ES-I3 (cell line): ENCODE results near the gene ASPSCR1.

Experiments
- H3K36me3 ChIP-seq: 2 replicates; pipeline ENCODE4 v1.6.1; 2013; ENCODE audit warnings: mild to moderate bottlenecking, low read length, control low read depth, moderate library complexity; ENCODE audit not compliant: insufficient read depth
- H3K4me1 ChIP-seq: 2 replicates; pipeline ENCODE4 v1.6.1; 2013; ENCODE audit warnings: mild to moderate bottlenecking, control low read depth, low read length; ENCODE audit not compliant: insufficient read depth
- H3K9ac ChIP-seq: 2 replicates; pipeline ENCODE4 v1.6.1; 2013; ENCODE audit warnings: low read depth, mild to moderate bottlenecking, low read length, moderate library complexity
- H3K9me3 ChIP-seq: 2 replicates; pipeline ENCODE4 v1.6.1; 2013; ENCODE audit warnings: mild to moderate bottlenecking, low read length, moderate library complexity; ENCODE audit not compliant: control insufficient read depth, insufficient read depth

ASPSCR1 gene

DNA sequence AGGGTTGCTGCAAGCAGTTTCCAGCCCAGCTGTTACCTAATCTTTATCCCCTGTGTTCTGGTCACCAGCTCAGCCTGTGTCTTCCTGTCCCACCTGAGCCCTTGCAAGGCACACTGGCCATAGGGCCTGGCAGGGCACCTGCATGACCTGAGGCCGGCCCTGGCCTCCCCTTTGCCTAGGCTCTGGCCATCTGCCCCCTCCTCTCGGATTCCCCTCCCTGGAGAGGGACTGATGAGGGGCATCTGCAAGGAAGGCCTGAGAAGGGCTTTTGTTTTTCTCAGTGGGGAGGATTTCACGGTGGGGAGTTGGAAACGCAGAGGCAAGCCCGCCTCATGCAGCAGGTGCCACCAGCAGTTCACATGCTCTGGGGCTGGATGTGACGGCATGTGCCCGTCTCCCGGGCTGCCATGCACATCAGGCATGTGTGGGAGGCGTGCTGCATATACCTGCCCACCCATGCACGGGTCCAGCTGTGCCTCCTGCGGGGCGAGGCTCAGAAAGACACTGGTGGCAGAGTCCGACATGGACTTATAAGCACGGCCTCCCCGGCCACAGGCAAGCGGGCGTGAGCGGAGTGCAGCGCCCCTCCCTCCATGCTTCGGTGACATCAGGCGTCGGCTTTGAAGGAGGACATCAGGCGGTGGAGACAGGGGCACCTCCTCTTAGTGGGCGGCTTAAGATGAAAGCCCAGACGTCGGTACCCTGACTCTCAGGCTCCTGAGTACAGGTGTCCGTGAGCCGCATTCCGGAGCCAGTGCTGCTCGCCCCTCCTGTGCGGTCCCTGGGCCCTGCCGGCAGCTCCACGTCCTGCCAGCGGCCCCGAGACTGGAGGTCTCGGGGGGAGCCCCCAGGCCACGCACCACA, 16.5 kb downstream of the ASPSCR1 start:
- H3K9me3 ChIP-seq = no peaks in the 10 kb centered on the region
- no peak overlapping the region for H3K9ac ChIP-seq
- H3K4me1 ChIP-seq = peaks cover 32% of the 10 kb centered on the region; the same call in 1 of the 2 replicates
- no peaks in the 10 kb centered on the region; the same call in 1 of the 2 replicates for H3K36me3 ChIP-seq

- peaks cover 32% of the 10 kb centered on the region; the same call in 1 of the 2 replicates for H3K4me1 ChIP-seq
- H3K9ac ChIP-seq = no peak overlapping the region
Observed at GRCh38 chr17:81994593-81995462, 17.4 kb downstream of the ASPSCR1 start.

DNA sequence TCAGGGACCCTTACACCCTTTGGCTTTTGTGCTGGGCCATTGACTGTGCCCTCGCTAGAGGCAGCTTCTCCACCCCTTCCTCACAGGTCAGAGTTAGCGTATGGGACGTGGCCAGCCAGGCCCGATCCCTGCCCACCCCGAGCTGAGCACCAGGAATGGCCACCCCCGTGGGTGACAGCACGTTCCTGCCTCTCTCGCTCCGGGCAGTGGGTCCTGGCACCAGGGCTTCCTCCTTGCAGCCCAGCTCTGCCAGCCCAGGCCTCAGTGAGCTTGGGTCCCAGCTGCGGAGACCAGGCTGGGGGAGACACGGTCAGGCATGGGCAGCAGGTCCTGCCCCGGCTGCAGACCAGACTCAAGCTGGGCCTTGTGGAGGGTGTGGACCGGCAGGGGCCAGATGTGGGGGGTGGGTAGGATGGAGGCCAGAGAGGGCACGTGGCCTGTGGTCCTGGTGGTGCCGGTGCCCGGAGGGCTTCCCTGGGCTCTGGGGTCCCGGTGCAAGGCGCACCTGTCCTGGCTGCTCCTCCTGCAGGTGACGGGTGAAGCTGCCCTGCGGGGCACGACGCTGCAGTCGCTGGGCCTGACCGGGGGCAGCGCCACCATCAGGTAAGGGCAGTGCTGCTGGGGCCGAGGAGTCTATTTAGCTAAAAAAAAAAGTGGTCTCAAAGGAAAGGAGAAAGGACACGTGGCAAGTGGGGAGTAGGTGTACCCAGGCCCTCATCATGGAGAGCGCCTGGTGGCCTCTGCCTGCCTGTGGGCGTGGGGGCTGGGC, 18.2 kb downstream of the ASPSCR1 start:
- no peaks in the 10 kb centered on the region; the same call in 1 of the 2 replicates for H3K36me3 ChIP-seq
- H3K9ac ChIP-seq = no peak overlapping the region
- H3K4me1 ChIP-seq = peaks cover 29% of the 10 kb centered on the region; the same call in 1 of the 2 replicates
- no peaks in the 10 kb centered on the region for H3K9me3 ChIP-seq

More at GRCh38 chr17:81994593-81995462, 17.4 kb downstream of the ASPSCR1 start:
- H3K9me3 ChIP-seq = no peaks in the 10 kb centered on the region
- no peaks in the 10 kb centered on the region; the same call in 1 of the 2 replicates for H3K36me3 ChIP-seq

- Histone ChIP-seq H3K36me3 (no peaks in the 10 kb centered on the region; the same call in 1 of the 2 replicates), H3K9ac (no peak overlapping the region), H3K4me1 (peaks cover 23% of the 10 kb centered on the region; the same call in 1 of the 2 replicates), H3K9me3 (no peaks in the 10 kb centered on the region)
Observed at GRCh38 chr17:81996232-81996756, 18.9 kb downstream of the ASPSCR1 start.

- Histone ChIP-seq H3K4me1 (peaks cover 17% of the 10 kb centered on the region; the same call in 1 of the 2 replicates), H3K36me3 (no peaks in the 10 kb centered on the region; the same call in 1 of the 2 replicates), H3K9ac (no peak overlapping the region), H3K9me3 (no peaks in the 10 kb centered on the region)
Observed at GRCh38 chr17:81996757-81997441, 19.5 kb downstream of the ASPSCR1 start.

GRCh38 chr17:81998212-81998611, 20.8 kb downstream of the ASPSCR1 start:
- Histone ChIP-seq H3K9me3 (no peaks in the 10 kb centered on the region), H3K36me3 (no peaks in the 10 kb centered on the region; the same call in 1 of the 2 replicates), H3K4me1 (peaks cover 10% of the 10 kb centered on the region; the same call in 1 of the 2 replicates), H3K9ac (no peak overlapping the region)

DNA sequence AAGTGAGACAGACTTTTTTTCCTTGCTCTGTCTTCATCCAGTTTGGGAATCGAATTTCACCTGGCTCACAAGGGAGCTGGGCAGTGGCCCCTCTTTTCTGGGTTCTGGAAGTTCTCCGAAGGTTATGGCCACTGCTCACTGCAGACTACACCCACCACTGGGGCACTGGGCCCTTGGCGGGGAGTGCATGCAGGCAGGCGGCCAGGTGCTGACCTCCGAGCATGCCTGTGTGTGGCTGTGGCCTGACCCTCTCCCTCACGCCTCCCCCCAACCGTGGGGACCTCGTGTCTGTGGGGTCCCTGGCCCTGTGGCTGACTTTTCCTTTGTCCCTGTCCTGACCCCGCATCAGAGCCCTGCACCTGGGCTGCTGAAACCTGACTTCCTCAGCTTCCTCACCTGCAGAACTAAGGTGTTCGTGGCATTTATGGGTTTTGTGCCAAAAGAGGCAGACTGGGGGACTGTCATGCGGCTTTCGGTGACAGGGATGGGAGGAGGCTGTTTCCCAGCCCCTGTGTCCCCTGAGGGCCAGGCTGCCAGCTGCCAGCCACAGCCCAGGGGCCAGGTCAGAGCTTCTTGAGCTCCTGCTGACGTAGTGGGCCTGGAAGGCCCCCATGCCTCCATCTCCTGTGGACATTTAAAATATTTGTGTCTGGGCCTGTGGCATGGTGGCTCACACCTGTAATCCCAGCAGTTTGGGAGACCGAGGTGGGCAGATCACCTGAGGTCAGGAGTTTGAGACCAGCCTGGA, 21.4 kb downstream of the ASPSCR1 start:
- Histone ChIP-seq H3K9me3 (no peaks in the 10 kb centered on the region), H3K4me1 (peaks cover 9% of the 10 kb centered on the region; the same call in 1 of the 2 replicates), H3K9ac (no peak overlapping the region), H3K36me3 (no peaks in the 10 kb centered on the region; the same call in 1 of the 2 replicates)

DNA sequence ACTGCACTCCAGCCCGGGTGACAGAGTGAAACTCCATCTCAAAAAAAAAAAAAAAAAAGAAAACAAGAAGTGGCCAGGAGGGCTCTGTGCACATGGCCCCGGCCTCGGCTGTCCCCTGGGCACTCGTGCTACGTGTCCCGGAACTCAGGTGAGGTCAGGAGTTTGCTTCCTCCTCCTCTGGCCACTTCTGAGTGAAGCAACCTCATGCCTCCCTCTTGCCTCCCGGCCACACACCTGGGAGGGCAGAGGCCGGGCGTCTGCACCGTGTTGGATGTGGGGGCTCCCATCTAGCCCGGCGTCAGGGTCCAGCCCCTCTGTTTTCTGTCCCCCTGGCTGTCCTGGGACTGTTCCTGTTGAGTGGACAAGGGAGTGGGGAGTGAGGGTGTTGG, 22.2 kb downstream of the ASPSCR1 start:
- Histone ChIP-seq H3K9ac (no peak overlapping the region), H3K4me1 (peaks cover 8% of the 10 kb centered on the region; the same call in 1 of the 2 replicates)

DNA sequence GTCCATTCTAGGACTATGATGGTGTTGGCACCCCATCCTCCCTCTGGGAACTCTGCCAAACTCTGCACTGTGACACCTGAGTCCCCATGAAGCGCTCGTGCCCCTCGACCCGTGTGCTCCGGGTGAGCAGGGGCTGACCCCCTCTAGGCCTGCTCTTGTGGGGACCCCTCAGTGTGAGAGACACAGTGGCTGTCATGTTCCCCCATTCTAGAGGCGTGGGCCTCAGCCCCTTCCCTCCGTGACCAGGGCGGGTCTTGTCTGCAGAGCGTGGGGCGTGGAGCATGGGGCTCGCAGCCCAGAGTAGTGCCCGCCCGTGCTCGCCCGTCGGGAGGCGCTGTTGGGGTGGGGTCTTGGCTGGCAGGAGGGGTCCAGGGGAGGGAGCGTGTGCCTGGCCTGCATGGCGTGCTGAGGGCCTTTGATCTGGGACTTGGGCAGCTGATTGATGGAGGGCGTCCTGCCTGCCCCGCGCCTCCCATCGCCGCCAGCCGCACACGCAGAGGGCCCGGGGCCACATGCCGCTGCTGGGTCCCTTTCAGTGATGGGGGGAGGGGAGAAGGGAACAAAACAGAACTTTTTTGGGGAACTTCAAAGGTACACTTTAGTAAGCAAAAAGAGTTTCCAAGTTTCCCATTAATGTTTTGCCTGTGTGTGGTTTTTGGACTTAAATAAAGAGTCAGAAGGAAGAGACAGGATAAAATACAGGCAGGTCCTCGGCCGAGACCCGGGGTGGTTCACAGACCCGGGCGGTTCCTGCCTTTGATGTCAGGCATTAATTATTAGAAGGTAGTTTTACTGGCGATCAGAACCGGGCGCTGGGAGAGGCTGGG, 22.8 kb downstream of the ASPSCR1 start:
- Histone ChIP-seq H3K9me3 (no peaks in the 10 kb centered on the region), H3K36me3 (no peaks in the 10 kb centered on the region; the same call in 1 of the 2 replicates), H3K9ac (no peak overlapping the region), H3K4me1 (peaks cover 8% of the 10 kb centered on the region; the same call in 1 of the 2 replicates)

More for the DNA sequence above, 22.2 kb downstream of the ASPSCR1 start:
- no peaks in the 10 kb centered on the region; the same call in 1 of the 2 replicates for H3K36me3 ChIP-seq
- no peaks in the 10 kb centered on the region for H3K9me3 ChIP-seq

DNA sequence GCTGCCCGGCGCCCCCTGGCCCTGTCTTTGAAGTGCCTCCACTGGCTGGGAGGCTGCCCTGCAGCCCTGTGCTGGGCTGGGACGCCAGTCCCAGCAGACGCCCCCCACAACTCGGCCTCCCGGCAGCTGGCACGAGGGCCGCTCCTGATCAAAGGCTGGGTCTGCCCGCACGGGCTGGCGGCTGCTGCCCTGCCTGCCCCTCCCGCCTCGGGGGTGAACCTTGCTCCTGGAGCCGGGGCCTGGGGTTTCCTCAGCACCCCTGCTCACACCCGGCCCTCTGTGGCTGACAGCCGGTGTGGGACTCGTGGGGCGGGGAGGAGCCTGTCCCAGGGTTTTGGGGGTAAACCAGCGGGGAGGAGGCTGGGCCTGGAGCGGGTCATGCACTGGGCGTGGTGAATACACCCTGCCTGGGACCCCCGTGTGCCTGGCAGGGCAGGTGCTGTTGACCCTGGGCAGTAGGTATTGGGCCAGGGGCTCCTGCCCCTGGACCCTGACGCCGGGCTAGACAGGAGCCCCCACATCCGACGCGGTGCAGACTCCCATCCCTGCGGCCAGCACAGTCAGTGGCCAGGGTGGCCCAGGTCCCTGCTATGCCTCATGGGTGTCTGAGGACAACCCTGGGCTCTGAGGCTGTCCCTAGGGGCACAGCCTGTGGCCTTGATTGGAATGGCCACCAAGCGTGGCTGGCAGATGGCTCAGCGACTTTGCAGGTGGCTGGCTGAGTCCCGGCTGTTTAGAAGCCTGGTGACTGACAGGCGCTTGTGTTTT, 23.6 kb downstream of the ASPSCR1 start:
- H3K4me1 ChIP-seq = peaks cover 8% of the 10 kb centered on the region; the same call in 1 of the 2 replicates
- H3K36me3 ChIP-seq = no peaks in the 10 kb centered on the region; the same call in 1 of the 2 replicates
- no peak overlapping the region for H3K9ac ChIP-seq
- no peaks in the 10 kb centered on the region for H3K9me3 ChIP-seq

DNA sequence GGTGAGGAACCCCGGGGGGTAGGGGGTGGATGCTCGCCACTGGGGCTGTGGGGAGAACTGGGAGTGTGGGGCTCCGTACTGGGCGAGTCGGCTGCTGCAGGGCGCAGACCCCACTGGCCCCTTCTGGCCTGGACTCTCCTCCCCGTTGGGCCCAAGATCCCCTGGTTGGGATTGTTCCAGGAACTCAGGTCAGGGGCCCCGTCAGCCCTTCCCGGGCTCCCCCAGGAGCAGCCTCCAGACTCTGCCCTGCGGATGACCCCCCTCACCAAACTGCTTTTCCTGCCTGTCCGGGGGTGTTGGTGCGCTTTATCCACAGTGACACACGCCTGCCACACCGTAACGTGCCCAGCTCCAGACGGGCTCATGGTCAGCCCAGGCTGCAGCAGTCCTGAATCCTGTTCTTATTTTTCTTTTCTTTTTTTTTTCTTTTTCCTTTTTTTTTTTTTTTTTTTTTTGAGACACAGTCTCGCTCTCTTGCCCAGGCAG, 24.2 kb downstream of the ASPSCR1 start:
- Histone ChIP-seq H3K4me1 (peaks cover 8% of the 10 kb centered on the region; the same call in 1 of the 2 replicates), H3K9ac (no peak overlapping the region), H3K36me3 (no peaks in the 10 kb centered on the region; the same call in 1 of the 2 replicates), H3K9me3 (no peaks in the 10 kb centered on the region)
